ENCODE data around the gene ARID1A. TPM values are rescaled to one million over a fixed set of nuclear protein-coding genes. Genes with fewer than 3 reads are reported as not detected.
A peak's percentile ranks its signal among the peaks of the same experiment; 100 is the strongest.

ARID1A gene
- total RNA-seq, 2 experiments from 2014 or later: 120 TPM

DNA sequence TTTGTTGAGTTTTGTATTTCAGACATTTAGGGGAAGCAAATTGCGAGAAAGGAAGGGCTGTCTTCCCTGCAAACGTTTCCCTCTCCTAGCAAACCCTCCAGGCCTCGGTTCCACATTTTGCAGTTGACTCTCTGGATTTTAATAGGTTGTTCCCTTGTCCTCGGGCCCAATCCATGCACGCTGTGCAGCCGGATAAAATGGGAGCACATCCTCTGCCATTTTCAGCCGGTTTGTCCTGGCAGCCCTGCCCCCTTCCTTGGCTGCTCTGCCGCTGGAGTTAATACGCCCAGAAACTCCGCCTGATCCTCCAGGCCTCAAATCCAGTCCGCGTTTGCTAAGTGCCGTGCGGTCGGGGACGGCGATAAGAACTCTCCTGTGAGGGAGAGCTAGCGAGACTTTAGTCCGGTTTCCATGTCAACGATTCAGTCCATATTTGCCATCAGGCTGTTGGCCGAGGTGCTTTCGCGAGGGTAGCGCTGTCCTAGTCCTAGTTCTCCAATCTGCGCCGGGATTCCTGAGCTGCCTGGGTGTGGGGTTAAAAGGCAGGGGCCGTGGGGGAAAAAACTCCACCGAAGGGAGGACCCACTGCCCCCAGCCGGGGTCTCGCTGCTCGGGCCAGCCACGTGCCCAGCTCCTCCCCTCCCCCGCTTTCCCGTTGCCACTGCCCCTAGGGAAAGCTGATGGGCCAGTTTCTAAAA is 2.9 kb upstream of the ARID1A start:
- H3K27me3 Mint-ChIP-seq: no peaks in the 10 kb centered on the region
- CTCF ChIA-PET: interaction anchor here (0.6 to 5.9 kb wide), 11 partner anchors 9 to 405 kb away, joined by 3 to 34 read pairs (median 4); partner anchors contain the start of gene DHDDS

DNA sequence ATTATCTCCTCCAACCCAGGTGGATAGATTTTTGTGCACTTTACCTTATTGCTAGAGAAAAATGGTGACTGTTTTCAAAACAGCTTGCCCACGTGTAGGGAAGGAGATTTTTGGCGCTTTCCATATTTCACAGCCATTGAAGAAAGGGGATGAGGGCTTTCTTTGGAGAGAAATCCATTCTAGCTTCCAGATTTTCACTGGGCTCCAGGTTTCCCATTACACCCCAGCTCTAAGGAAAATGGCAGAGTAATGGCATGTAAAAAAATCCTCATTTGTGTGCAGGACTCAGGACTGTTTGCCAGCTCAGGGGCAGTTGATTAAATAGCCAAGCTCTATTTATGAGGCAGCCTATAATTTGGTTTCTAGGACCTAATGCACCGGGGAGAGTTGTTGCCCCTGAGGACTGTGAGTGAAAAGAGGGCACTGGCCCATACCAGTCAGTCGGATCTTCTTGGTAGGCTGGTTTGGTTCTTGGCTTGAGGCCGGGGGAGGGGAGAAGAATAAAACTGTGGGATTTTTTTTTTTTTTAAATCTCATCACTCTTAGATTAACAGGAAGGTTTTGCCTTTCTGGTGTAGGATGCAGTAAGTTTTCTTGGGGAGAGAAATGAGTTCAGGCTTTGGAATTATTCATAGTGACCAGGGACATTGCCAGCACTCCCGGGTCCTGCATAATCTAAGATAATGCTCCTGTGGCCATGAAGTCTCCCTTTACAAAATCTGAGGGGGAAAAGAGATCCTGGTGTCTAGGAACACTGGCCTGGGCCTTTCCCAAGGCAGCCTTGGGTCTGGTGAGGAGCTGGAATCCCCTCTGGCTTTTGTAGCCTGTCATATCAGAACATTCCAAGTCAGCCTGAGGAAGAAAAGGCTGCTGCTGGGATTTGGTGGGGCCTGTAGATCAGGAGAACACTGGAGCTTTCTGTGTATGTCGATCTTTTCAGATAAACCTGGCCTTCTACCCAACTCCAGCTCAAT is 1.9 kb upstream of the ARID1A start:
- no peak for DNase-seq
- Mint-ChIP-seq H3K27ac (peak overlapping the region; percentile 96), H3K4me1 (peaks cover 32% of the 10 kb centered on the region), H3K36me3 (ENCODE audit: low read depth) (no peaks in the 10 kb centered on the region), H3K9me3 (no peaks in the 10 kb centered on the region), H3K27me3 (no peaks in the 10 kb centered on the region), H3K4me3 (peak overlapping the region; percentile 83)
- CTCF ChIA-PET: interaction anchor here (0.6 to 5.9 kb wide), 10 partner anchors 8 to 404 kb away, joined by 3 to 34 read pairs (median 6); no protein-coding TSS in a partner anchor
- POLR2A ChIA-PET: interaction anchor here (0.6 to 2.2 kb wide), 4 partner anchors 8 to 94 kb away, joined by 3 to 11 read pairs (median 6); partner anchors contain the start of gene PIGV

More for the DNA sequence above, 2.9 kb upstream of the ARID1A start:
- H3K4me3 Mint-ChIP-seq: peak overlapping the region; percentile 83
- H3K9me3 Mint-ChIP-seq: no peaks in the 10 kb centered on the region
- H3K4me1 Mint-ChIP-seq: peaks cover 32% of the 10 kb centered on the region
- POLR2A ChIA-PET: interaction anchor here (0.6 to 2.2 kb wide), 6 partner anchors 9 to 1352 kb away, joined by 3 to 11 read pairs (median 7); partner anchors contain the start of gene PIGV
- peak overlapping the region; percentile 96 for H3K27ac Mint-ChIP-seq
- no peaks in the 10 kb centered on the region for H3K36me3 Mint-ChIP-seq (ENCODE audit: low read depth)
- DNase-seq: peak; percentile 93

DNA sequence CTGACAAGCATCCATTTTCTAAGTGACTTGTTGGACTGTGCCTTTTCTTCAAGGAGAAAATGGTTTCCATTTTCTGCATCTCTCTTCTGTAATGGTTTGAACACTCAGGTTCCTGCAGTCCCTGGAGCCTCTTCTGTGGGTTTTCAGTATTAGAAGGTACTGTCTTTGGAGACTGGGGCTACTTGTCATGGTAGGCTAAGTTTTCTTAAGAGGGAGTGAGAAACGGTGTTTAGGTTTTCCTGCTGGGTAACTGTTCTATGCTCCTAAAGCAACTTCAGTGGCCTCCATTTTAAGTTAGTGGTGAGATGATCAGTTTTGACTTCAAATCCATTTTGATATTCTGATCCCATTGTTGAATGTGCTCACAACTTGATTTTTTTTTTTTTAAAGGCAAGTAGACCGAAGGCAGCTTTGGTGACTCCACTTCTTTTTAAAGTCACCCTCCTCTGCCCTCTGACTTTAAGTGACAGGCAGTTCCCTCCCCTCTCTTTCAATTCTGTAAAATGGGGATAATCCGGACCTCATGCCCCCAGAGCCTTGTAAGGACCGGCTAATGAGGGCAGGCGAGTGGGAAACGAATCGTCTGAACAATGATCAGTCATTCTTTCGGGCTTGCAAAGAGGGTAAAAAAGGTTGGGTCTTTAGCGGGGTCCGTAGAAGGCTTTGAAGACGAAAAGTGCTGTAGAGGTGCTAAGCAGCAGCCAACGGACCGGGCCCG is 1.0 kb upstream of the ARID1A start:
- peak overlapping the region; percentile 83 for H3K4me3 Mint-ChIP-seq
- H3K36me3 Mint-ChIP-seq (ENCODE audit: low read depth): no peaks in the 10 kb centered on the region
- DNase-seq: peak; percentile 42
- H3K27me3 Mint-ChIP-seq: no peaks in the 10 kb centered on the region
- peaks cover 32% of the 10 kb centered on the region for H3K4me1 Mint-ChIP-seq
- CTCF ChIA-PET: interaction anchor here (1.6 to 5.9 kb wide), 2 partner anchors 33 to 95 kb away, joined by 4 to 34 read pairs; no protein-coding TSS in a partner anchor
- peak overlapping the region; percentile 96 for H3K27ac Mint-ChIP-seq
- no peaks in the 10 kb centered on the region for H3K9me3 Mint-ChIP-seq
- POLR2A ChIA-PET: no interaction called here

DNA sequence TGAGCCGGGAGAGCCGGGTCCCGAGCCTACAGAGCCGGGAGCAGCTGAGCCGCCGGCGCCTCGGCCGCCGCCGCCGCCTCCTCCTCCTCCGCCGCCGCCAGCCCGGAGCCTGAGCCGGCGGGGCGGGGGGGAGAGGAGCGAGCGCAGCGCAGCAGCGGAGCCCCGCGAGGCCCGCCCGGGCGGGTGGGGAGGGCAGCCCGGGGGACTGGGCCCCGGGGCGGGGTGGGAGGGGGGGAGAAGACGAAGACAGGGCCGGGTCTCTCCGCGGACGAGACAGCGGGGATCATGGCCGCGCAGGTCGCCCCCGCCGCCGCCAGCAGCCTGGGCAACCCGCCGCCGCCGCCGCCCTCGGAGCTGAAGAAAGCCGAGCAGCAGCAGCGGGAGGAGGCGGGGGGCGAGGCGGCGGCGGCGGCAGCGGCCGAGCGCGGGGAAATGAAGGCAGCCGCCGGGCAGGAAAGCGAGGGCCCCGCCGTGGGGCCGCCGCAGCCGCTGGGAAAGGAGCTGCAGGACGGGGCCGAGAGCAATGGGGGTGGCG is 371 bp downstream of the ARID1A start:
- Mint-ChIP-seq H3K27ac (peak overlapping the region; percentile 68), H3K4me3 (peak overlapping the region; percentile 71), H3K4me1 (peaks cover 26% of the 10 kb centered on the region), H3K36me3 (ENCODE audit: low read depth) (no peaks in the 10 kb centered on the region), H3K27me3 (no peaks in the 10 kb centered on the region), H3K9me3 (no peaks in the 10 kb centered on the region)
- POLR2A ChIA-PET: no interaction called here
- CTCF ChIA-PET: interaction anchor here (0.8 to 4.0 kb wide), 6 partner anchors 22 to 93 kb away, joined by 3 to 15 read pairs (median 4); no protein-coding TSS in a partner anchor
- no peak for DNase-seq

DNA sequence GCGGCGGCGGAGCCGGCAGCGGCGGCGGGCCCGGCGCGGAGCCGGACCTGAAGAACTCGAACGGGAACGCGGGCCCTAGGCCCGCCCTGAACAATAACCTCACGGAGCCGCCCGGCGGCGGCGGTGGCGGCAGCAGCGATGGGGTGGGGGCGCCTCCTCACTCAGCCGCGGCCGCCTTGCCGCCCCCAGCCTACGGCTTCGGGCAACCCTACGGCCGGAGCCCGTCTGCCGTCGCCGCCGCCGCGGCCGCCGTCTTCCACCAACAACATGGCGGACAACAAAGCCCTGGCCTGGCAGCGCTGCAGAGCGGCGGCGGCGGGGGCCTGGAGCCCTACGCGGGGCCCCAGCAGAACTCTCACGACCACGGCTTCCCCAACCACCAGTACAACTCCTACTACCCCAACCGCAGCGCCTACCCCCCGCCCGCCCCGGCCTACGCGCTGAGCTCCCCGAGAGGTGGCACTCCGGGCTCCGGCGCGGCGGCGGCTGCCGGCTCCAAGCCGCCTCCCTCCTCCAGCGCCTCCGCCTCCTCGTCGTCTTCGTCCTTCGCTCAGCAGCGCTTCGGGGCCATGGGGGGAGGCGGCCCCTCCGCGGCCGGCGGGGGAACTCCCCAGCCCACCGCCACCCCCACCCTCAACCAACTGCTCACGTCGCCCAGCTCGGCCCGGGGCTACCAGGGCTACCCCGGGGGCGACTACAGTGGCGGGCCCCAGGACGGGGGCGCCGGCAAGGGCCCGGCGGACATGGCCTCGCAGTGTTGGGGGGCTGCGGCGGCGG is 1.0 kb downstream of the ARID1A start:
- Mint-ChIP-seq H3K27ac (peak overlapping the region; percentile 81), H3K4me1 (peaks cover 25% of the 10 kb centered on the region), H3K27me3 (no peaks in the 10 kb centered on the region), H3K4me3 (peak overlapping the region; percentile 71), H3K36me3 (ENCODE audit: low read depth) (no peaks in the 10 kb centered on the region), H3K9me3 (no peaks in the 10 kb centered on the region)
- CTCF ChIA-PET: interaction anchor here (0.8 to 4.0 kb wide), 7 partner anchors 23 to 92 kb away, joined by 3 to 15 read pairs (median 4); partner anchors contain the start of gene PIGV
- POLR2A ChIA-PET: interaction anchor here (1.4 kb wide), 1 partner anchor 92 kb away, joined by 4 read pairs; no protein-coding TSS in a partner anchor
- DNase-seq: peak; percentile 59

DNA sequence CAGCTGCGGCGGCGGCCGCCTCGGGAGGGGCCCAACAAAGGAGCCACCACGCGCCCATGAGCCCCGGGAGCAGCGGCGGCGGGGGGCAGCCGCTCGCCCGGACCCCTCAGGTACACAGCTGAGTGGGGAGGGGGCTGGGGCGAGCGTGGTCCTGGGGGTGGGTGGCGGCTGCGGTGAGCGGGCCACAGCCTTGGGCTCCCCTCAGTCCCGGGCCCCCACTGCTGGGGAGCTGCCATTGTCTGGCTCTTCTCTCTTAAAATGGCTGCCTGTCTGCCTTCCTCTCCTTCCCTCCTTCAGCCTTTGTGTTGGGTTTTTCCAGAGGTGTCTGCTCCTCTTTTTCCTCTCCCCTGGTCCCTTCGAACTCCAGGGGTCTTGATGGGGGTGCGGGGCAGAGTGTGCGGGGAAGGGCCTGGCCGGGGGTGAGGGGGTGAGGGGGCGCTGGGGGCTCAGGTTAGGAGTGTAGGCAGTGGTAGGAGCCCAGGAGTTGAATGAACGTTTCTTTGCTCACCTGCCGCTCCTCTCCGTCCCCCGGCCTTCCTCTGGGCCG is 1.7 kb downstream of the ARID1A start:
- DNase-seq: no peak
- Mint-ChIP-seq H3K9me3 (no peaks in the 10 kb centered on the region), H3K4me3 (no peak overlapping the region), H3K4me1 (peaks cover 20% of the 10 kb centered on the region), H3K27me3 (no peaks in the 10 kb centered on the region), H3K27ac (no peak overlapping the region), H3K36me3 (ENCODE audit: low read depth) (no peaks in the 10 kb centered on the region)
- ChIA-PET POLR2A (interaction anchor here (1.2 to 1.4 kb wide), 2 partner anchors 90 to 91 kb away, joined by 4 to 5 read pairs; partner anchors contain the start of gene PIGV), CTCF (interaction anchor here (0.6 to 4.0 kb wide), 9 partner anchors 10 to 159 kb away, joined by 3 to 15 read pairs (median 4); partner anchors contain the start of gene PIGV)

DNA sequence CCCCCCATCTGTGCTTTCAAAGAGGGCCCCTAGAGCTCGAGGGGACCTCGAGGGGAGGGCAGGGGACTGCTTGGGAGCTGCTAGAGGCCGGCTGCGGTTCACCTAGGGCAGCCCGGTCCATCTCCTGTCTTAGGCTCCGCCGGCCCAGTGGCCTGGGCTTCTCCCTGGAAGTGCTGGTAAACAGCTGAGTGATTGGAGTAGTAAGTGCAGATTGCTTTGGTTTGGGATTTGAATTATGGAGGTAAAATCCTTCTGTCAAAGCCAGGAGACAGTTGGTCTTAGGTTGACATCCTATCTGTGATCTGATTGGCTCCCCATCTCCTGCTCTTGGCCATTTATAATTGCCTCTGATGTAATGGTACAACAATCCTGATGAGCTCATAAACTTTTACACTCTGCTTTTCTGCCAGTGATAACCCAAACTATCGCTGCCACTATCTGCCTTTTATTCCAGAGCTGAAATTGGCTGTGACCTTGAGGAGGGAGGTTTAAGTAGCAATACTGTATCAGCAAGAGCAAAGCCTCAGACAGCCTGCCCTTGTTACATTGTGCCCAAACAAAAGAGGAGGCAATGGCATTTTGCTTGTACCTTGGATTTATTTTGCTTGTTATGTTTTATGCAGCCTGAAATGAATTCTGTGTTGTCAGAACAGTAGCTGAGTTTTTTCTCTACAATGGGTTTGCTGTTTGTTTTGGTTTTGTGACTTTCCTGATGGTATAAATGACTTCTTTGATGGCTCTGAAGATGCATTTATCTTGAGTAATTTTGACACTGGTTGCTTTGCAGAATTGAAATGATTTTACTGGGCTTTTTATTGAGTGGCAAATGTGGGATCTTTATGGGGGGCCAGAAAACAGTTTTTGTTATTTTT is 2.4 kb downstream of the ARID1A start:
- CTCF ChIA-PET: interaction anchor here (0.6 to 4.0 kb wide), 9 partner anchors 9 to 160 kb away, joined by 3 to 15 read pairs (median 4); partner anchors contain the start of gene PIGV
- H3K9me3 Mint-ChIP-seq: no peaks in the 10 kb centered on the region
- DNase-seq: peak; percentile 67
- H3K27ac Mint-ChIP-seq: no peak overlapping the region
- H3K4me1 Mint-ChIP-seq: peaks cover 17% of the 10 kb centered on the region
- H3K36me3 Mint-ChIP-seq (ENCODE audit: low read depth): peaks cover 2% of the 10 kb centered on the region
- POLR2A ChIA-PET: interaction anchor here (1.2 to 1.4 kb wide), 2 partner anchors 89 to 91 kb away, joined by 4 to 5 read pairs; partner anchors contain the start of gene PIGV
- H3K27me3 Mint-ChIP-seq: no peaks in the 10 kb centered on the region
- no peak overlapping the region for H3K4me3 Mint-ChIP-seq

DNA sequence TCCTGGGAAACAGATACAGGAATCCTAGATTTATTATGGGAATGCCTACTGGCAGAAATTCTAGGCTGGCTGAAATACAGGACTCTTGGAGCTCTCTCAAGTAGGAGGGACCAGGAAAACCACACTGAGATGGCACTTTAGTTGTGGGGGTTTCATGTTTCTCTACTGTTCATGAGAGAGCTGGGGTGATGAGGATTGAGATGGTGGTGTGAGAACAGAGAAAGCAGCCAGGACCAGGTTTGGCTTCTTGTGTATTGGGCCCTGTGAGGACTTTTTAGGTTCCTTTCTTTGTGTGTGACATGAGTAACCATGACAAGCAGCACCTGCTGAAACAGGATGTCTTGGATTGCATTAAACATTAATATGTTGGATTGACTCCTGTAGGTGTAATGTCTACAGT is 4.9 kb downstream of the ARID1A start:
- Mint-ChIP-seq H3K27me3 (no peaks in the 10 kb centered on the region), H3K27ac (no peak overlapping the region), H3K4me1 (peaks cover 8% of the 10 kb centered on the region), H3K4me3 (no peak overlapping the region), H3K9me3 (no peaks in the 10 kb centered on the region), H3K36me3 (ENCODE audit: low read depth) (peaks cover 19% of the 10 kb centered on the region)
- POLR2A ChIA-PET: no interaction called here
- CTCF ChIA-PET: interaction anchor here (1.0 to 4.3 kb wide), 5 partner anchors 8 to 116 kb away, joined by 3 to 17 read pairs (median 9); partner anchors contain the start of gene PIGV
- no peak for DNase-seq

DNA sequence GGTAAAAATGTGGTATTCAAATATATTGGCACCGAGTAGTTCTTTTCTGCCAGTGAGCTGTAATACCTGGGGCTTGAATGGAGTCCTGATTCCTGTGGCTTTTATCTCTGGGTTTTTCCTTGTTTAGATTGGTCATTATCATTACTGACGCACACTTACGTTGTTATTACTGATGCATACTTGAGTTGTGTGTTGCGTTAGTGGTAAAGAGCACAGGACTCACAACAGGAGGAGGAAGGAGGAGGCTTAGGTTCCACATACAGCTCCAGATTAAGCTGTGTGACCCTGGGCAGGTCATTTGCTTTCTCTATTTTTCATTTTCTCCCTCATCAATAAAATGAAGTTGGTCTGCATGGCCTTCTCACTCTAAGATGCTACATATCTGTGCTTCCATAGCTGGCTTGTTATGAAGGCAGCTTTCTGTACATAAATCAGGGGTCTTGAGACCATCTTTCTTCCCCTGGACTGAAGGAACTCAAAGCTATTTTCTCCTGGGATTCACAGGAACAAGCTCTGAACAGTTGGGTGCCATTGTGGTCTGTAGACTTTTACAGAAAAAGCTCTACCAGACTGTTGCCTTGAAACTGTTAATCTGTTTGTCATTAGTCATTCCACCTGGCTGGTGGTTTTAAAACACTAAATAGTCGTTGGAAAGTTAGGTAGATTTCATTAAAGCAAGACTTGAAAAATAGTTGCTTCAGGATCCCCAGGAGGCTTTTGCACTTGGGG is 5.6 kb downstream of the ARID1A start:
- no peak for DNase-seq
- ChIA-PET CTCF (interaction anchor here (1.1 to 4.3 kb wide), 7 partner anchors 9 to 159 kb away, joined by 3 to 17 read pairs (median 4); partner anchors contain the start of gene PIGV), POLR2A (interaction anchor here (0.8 to 1.0 kb wide), 2 partner anchors 9 to 563 kb away, joined by 3 to 8 read pairs; no protein-coding TSS in a partner anchor)
- no peak overlapping the region for H3K4me3 Mint-ChIP-seq
- H3K9me3 Mint-ChIP-seq: no peaks in the 10 kb centered on the region
- H3K36me3 Mint-ChIP-seq (ENCODE audit: low read depth): peaks cover 26% of the 10 kb centered on the region
- no peaks in the 10 kb centered on the region for H3K27me3 Mint-ChIP-seq
- no peak overlapping the region for H3K27ac Mint-ChIP-seq
- peaks cover 15% of the 10 kb centered on the region for H3K4me1 Mint-ChIP-seq

Data from activated CD4-positive, alpha-beta T cell treated with anti-CD3 and anti-CD28 coated beads, Interleukin-2, amount 10 ng/mL, durations not matched to agents 7 days and 5 days (primary cell).